A172 (cell line): ENCODE results near the gene TICAM1. TPM values are rescaled to one million over a fixed set of nuclear protein-coding genes. Genes with fewer than 3 reads are reported as not detected.
"Not testable (repeated sequence)": the region's sequence is repeated elsewhere in the genome, so short reads cannot be mapped to it uniquely, and the experiment has no call there.

Experiments
- DNase-seq: peaks from one replicate; pipeline ENCODE4 v3.0.0-alpha.2; 2015; ENCODE audit warnings: low spot score
- total RNA-seq: library from RNA; depleted of rRNA; stranded (reverse); fragments of >200 nt; shearing (Covaris generic); gene quantifications from 2 replicates; pipeline ENCODE4 v1.2.3, GENCODE V29; 2014

TICAM1 gene
- total RNA-seq, 1 experiment from 2014 or later: 1.4 TPM

GRCh38 chr19:4805140-4805539 is 26.4 kb downstream of the TICAM1 start:
- DNase-seq: not testable (repeated sequence)

DNA sequence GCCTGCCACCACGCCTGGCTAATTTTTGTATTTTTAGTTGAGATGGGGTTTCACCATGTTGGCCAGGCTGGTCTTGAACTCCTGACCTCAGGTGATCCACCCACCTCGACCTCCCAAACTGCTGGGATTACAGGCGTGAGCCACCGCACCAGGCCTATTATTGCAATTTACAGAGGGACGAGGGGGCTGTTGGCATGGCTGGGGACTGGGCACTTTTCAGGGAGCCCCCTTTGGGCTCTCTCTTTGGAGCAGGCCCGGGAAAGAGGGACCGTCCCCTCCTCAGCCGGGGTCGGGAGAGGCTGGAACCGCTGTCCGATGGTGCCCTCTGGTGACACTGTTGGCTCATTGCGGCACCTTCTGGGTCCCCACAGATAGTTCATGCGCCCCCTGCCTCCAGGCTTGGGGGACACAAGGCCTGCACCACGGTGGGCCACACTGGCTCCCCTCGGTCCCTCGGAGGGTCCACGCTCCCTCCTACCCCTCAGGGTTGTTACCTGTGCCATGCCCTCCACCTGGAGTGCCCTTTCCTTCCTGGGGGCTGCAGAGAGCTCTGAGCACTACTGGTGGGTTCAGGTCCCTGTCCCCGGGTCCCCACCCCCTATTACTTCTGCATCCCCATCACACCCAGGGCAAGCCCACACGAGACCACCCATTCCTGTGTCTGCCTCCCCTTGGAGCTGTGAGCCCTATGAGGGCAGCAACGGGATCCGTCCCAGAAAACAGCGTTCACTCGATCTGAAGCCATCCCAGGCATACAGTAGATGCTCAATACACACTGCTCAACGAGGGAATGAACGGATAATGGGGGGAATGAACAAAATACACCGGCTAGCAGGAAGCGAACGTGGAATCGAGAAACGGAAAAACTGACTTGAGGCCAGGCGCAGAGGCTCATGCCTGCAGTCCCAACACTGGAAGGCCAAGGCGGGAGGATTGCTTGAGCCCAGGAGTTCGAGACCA is 27.5 kb downstream of the TICAM1 start:
- DNase-seq: peak; percentile 58

- DNase-seq: no peak
These were observed 28.8 kb downstream of the TICAM1 start for GRCh38 chr19:4802711-4803110.

DNA sequence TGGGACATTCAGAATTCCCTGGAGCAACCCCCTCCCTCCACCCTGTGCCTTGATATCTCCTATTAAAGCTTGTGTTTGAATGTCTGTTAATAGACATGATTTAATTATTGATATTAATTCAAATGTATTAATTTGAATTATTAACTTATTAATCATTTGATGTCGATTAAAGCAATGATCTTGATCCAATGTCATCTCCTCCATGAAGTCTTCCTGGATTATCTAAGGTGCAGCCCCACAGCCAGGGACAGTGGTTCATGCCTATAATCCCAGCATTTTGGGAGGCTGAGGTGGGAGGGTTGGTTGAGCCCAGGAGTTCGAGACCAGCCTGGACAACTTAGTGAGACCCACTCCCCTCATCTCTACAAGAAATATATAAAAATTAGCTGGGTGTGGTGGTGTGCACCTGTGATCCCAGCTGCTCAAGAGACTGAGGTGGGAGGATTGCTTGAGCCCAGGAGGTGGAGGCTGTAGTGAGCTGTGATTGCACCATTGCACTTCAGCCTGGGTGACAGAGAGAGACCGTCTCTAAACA is 30.4 kb downstream of the TICAM1 start:
- DNase-seq: no peak

DNA sequence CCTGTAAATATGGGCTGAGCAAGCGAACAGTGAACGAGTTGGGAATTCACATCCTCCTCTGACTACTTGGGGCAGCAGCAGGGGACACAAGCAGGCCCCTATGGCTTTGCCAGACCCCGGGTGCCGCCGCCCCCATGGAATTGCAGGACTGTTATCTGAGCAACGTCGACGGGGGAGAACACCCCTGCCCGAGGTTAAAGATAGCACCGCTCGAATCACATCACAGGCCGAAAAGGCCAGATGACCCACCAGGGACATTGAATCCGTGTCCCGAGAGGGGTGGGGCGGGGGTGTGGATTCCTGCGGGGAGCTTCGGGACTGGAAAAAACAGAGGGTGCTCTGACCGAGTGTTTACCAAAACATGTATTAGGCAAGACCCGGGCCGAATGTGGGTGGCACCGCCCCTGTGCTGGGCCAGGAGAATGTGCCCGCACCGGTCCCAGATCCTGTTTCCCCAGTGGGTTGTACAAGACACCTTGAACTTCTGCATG is 30.9 kb downstream of the TICAM1 start:
- DNase-seq: no peak

DNA sequence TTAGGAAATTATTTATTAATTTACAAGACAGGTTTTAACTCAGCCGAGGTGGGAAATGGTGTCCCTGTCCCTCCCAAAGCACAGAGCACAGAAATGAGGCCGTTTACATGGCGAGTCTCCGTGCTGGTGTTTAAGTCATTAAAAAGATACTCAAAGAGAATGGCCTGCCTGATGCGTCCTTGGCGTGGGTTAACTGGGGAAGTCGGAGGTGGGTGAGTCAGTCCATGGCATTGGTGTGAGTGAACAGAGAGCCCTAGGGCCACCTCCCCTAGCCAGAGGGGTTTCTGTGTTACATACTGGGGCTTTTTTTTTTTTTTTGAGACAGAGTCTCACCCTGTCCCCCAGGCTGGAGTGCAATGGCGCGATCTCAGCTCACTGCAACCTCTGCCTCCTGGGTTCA is 36.1 kb downstream of the TICAM1 start:
- no peak for DNase-seq

DNA sequence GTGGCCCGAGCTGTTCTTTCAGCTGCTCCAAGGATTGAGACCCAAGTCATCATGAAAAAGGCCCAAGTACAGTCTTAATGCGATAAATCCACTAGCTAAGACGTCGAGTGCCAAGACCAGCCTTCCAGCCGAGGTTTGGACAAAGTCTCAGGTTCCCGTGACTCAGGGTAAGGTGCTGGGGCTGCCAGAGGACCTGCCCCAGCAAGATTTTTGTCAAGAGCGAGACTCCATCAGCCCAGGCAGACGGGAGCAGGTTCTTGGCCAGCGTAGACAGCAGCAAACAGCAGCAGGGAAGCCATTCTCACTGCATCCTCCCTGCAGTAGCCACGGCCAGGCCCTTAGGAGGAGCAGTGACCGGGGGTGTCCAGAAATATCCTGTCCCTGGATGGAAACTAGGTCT is 36.5 kb downstream of the TICAM1 start:
- DNase-seq: no peak

DNA sequence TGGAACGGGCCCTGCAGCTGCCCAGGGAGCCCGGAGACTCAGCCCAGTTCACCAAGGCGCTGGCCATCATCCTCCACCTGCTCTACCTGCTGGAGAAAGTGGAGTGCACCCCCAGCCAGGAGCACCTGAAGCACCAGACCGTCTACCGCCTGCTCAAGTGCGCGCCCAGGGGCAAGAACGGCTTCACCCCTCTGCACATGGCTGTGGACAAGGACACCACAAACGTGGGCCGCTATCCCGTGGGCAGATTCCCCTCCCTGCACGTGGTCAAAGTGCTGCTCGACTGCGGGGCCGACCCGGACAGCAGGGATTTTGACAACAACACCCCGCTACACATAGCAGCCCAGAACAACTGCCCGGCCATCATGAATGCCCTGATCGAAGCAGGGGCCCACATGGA is 38.2 kb downstream of the TICAM1 start:
- not testable (repeated sequence) for DNase-seq

- not testable (repeated sequence) for DNase-seq
These were observed 38.7 kb downstream of the TICAM1 start for GRCh38 chr19:4792866-4793195.

DNA sequence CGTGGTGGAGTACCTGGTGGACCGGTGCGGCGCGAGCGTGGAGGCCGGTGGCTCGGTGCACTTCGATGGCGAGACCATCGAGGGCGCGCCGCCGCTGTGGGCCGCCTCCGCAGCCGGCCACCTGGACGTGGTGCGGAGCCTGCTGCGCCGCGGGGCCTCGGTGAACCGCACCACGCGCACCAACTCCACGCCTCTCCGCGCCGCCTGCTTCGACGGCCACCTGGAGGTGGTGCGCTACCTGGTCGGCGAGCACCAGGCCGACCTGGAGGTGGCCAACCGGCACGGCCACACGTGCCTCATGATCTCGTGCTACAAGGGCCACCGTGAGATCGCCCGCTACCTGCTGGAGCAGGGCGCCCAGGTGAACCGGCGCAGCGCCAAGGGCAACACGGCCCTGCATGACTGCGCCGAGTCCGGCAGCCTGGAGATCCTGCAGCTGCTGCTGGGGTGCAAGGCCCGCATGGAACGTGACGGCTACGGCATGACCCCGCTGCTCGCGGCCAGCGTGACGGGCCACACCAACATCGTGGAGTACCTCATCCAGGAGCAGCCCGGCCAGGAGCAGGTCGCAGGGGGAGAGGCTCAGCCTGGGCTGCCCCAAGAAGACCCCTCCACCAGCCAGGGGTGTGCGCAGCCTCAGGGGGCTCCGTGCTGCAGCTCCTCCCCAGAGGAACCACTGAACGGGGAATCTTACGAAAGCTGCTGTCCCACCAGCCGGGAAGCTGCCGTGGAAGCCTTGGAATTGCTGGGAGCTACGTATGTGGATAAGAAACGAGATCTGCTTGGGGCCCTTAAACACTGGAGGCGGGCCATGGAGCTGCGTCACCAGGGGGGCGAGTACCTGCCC is 39.3 kb downstream of the TICAM1 start:
- not testable (repeated sequence) for DNase-seq

DNA sequence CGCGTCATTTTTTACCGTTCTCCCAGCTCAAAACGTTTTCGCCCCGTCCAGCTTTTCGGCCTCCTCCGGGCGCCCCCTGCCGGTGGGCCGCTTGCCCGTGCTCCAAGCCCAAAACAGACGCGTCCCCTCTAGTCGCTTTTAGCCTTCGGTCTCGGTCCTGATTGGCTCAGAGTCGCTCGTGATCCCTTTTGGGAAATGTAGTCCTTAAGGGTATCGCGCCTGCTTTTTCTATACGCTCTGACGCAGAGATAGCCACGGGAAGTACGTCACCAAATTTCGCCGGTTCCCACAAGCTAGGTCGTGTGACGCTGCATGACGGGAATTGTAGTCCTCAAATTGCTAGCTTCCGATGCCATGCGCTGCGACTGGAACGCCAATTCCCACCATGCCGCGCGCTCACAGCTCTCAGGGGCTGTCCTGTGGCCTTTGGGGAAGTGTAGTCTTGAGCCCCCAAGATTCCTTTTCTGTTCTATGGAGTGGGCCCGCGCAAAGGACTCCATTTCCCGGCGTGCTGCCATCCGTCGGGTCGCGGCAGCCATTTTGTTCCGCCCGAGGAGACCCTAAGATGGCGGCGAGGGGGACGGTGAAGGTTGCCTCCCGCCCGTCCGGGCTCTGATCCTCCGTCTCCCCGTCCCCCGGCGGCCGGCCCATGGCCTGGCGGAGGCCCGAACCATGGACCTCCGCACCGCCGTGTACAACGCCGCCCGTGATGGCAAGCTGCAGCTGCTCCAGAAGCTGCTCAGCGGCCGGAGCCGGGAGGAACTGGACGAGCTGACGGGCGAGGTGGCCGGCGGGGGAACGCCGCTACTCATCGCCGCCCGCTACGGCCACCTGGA is 40.1 kb downstream of the TICAM1 start, which contains the start of gene FEM1A:
Gene FEM1A (plus strand): TSS at position 552 of the 836 bp plus-strand sequence. CDS start 121 bp downstream, at position 673.
- peak; percentile 100 for DNase-seq

DNA sequence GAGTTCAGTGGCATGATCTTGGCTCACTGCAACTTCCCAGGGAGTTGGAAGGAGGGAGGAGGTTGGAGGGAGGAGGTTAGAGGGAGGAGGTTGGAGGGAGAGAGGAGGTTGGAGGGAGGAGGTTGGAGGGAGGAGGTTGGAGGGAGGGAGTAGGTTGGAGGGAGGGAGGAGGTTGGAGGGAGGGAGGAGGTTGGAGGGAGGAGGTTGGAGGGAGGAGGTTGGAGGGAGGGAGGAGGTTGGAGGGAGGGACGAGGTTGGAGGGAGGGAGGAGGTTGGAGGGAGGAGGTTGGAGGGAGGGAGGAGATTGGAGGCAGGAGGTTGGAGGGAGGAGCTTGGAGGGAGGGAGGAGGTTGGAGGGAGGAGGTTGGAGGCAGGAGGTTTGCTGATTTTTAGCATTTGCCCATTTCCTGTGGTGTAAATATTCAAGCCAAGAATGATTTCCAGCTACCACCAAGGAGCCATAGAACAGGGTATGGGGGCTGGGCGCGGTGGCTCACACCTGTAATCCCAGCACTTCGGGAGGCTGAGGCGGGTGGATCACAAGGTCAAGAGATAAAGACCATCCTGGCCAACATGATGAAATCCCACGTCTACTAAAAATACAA is 45.0 kb downstream of the TICAM1 start:
- DNase-seq: not testable (repeated sequence)

DNA sequence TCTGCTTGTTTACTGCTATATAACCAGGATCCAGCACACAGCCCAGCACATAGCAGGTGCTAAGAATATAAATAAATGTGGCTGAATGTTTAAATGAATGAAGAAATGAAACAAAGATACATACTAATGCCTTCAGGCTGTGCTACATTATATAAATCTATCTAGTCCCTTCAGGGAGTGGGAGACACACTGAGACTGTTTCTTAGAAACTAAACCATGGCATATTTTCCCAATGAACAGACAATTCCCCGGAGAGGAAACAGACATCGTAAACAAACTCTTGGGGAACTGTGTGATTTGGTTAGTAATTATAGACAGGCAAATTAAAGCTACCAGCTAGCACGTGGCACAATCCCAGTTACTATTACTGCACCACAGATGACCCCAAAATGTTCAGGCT is 49.7 kb downstream of the TICAM1 start:
- no peak for DNase-seq

DNA sequence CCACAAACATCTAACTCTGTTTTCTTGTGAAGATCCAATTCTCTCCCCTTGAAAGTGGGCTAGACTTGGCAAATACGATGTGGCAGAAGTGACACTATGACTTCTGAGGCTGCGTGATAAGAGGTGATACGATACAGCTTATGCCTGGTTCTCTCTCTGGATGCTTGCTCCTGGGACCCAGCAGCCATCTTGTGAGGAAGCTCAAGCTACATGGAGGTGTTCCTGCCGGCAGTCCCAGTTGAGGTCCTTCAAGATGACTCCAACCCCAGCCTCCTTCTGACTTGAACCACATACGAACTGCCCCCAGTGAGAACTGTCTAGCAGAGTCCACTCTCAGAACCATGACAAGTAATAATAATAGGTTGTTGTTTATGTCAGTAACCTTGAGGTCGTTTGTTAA is 50.7 kb downstream of the TICAM1 start:
- DNase-seq: no peak

- DNase-seq: not testable (repeated sequence)
These were observed 53.4 kb downstream of the TICAM1 start for GRCh38 chr19:4778124-4778523.

DNA sequence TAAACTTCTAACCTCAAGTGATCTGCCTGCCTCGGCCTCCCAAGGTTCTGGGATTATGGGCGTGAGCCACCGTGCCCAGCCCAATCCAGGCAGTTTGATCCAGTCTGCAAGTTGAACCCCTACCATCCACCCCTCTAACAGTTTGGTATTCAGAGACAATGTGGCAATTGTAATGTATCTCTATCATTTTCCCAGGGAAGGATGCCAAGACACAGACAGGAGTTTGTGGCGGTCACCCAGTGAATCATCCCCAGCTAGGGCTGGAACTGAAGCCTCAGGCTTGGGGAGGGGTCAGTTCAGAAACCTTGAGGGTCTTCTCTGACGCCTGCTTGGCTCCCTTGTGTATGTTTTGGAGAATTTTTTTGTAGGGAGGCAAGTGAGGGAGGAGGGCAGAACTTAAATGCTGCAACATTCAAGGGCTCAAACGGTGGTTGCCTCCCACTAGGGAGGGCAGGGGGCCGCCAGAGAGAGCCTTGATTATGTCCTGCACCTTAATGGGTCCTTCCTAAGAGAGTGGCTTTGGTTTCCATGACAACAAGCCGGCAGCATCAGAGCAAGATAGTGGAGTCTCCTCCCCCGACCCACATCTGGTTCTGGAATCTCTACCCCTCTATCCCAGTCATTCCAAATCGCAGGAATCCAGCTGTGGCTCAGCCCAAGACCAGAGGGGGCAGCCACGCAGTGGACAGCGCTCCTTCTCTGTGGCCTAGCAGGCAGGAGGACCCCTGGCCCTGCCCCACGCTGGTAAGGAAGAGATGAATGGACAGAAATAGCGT is 54.9 kb downstream of the TICAM1 start:
- peak; percentile 45 for DNase-seq

GRCh38 chr19:4775627-4776152 is 55.8 kb downstream of the TICAM1 start:
- no peak for DNase-seq

GRCh38 chr19:4774136-4774535 is 57.4 kb downstream of the TICAM1 start:
- DNase-seq: no peak

- DNase-seq: peak; percentile 35
These were observed 58.4 kb downstream of the TICAM1 start for GRCh38 chr19:4773047-4773640.
